Activated CD8-positive, alpha-beta memory T cell treated with anti-CD3 and anti-CD28 coated beads, Interleukin-2, amount 10 ng/mL, durations not matched to agents 7 days and 5 days (primary cell): ENCODE measurements around the gene ZNF234. TPM values are rescaled to one million over a fixed set of nuclear protein-coding genes. Genes with fewer than 3 reads are reported as not detected.
"Not testable (repeated sequence)": the region's sequence is repeated elsewhere in the genome, so short reads cannot be mapped to it uniquely, and the experiment has no call there.

Source experiments
- ATAC-seq: fragments of 150-1000 bp; cut with Tn5 transposase; one replicate; pipeline ENCODE4 v1.10.0; 2021; ENCODE audit warnings: moderate library complexity
- CTCF ChIA-PET: fragments of 350-600 bp; sonication (Branson Sonifier 250); formaldehyde crosslinking; loops from one replicate; lab custom pipeline; 2021; ENCODE audit warnings: antibody characterized with exemption; lab: Charles Lee
- DNase-seq: peaks from one replicate; pipeline ENCODE4 v3.0.0-alpha.2; 2020
- H3K27ac Mint-ChIP-seq: one replicate; pipeline ENCODE4 v1.8.0; 2021; ENCODE audit warnings: mild to moderate bottlenecking, mixed read lengths
- H3K27me3 Mint-ChIP-seq: one replicate; pipeline ENCODE4 v1.8.0; 2021; ENCODE audit warnings: mixed read lengths
- H3K36me3 Mint-ChIP-seq: one replicate; pipeline ENCODE4 v1.8.0; 2021; ENCODE audit warnings: mild to moderate bottlenecking, mixed read lengths
- H3K4me1 Mint-ChIP-seq: one replicate; pipeline ENCODE4 v1.8.0; 2021; ENCODE audit warnings: mixed read lengths
- H3K4me3 Mint-ChIP-seq: one replicate; pipeline ENCODE4 v1.8.0; 2021; ENCODE audit warnings: mild to moderate bottlenecking, moderate library complexity, mixed read lengths
- H3K9me3 Mint-ChIP-seq: one replicate; pipeline ENCODE4 v1.8.0; 2022; ENCODE audit warnings: low read depth, mixed read lengths
- total RNA-seq, 2 experiments: library from RNA; stranded (reverse); gene quantifications; one replicate each; pipeline ENCODE4 v1.2.3, GENCODE V29; 2021

Gene ZNF234
- 10 to 100 TPM; 10.1 to 12.2 TPM for total RNA-seq

DNA sequence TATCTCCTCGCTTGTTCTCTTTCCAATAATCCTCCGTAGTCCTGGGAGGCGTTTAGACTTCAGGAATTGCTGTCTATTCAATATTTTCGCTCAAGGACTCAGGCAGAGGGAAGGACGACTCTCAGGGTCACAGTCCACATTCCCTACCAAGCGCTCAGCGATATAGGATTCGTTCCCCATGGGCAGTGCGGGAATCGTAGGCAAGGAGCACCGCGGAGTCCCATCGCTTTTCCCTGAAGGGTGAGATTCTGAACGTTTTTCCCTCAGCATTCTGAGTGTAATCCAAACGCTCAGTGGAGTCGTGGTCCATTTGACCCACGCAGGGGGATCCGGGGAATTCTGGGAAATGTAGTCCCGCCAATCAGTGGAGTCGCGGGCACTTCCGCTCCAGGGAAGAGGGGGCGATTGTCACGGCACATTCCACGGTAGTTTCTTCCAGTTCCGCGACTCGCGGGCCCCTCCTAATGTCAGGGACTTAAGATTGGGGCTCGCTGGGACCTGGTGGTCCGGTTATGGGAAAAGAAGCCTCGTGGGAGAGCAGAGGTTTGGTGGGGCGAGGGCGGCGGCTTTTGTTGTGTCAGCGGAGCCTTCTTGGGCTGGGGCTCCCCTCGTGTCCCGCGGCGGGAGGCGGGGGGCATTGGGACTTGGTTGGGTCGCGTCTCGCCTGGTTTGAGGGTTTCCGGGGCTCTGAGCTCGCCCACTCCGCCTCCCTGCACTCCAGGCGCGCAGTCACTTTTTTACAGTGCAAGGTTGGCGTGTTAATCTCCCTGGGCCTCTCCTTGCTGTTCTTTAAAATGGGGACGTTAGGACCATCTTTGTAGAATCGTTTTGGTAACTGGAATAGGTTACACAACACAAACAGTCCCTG lies at the start of gene ZNF234:
ZNF234 (plus strand) TSS at position 364 of the 868 bp plus-strand sequence. CDS start 3,079 bp downstream, outside the sequence.
- DNase-seq (peak; percentile 75), ATAC-seq (peak; percentile 88)
- CTCF ChIA-PET = interaction anchor here (0.9 to 1.0 kb wide), 2 partner anchors 9 to 46 kb away, joined by 3 read pairs; no protein-coding TSS in a partner anchor
- Mint-ChIP-seq H3K27me3 (no peaks in the 10 kb centered on the region), H3K4me1 (peaks cover 18% of the 10 kb centered on the region), H3K4me3 (peak within 1 kb of the TSS; percentile 88), H3K36me3 (peaks cover 35% of the 10 kb centered on the region), H3K9me3 (peaks cover 10% of the 10 kb centered on the region), H3K27ac (peak within 1 kb of the TSS; percentile 85)

GRCh38 chr19:44092108-44092507 lies 49.2 kb upstream of the ZNF234 start:
- peaks cover 6% of the 10 kb centered on the region for H3K9me3 Mint-ChIP-seq
- H3K4me3 Mint-ChIP-seq = no peak overlapping the region
- no peaks in the 10 kb centered on the region for H3K27me3 Mint-ChIP-seq
- H3K4me1 Mint-ChIP-seq = peaks cover 9% of the 10 kb centered on the region
- H3K27ac Mint-ChIP-seq = no peak overlapping the region
- ATAC-seq = no peak
- no peak for DNase-seq
- H3K36me3 Mint-ChIP-seq = peaks cover 15% of the 10 kb centered on the region
- CTCF ChIA-PET = no interaction called here

DNA sequence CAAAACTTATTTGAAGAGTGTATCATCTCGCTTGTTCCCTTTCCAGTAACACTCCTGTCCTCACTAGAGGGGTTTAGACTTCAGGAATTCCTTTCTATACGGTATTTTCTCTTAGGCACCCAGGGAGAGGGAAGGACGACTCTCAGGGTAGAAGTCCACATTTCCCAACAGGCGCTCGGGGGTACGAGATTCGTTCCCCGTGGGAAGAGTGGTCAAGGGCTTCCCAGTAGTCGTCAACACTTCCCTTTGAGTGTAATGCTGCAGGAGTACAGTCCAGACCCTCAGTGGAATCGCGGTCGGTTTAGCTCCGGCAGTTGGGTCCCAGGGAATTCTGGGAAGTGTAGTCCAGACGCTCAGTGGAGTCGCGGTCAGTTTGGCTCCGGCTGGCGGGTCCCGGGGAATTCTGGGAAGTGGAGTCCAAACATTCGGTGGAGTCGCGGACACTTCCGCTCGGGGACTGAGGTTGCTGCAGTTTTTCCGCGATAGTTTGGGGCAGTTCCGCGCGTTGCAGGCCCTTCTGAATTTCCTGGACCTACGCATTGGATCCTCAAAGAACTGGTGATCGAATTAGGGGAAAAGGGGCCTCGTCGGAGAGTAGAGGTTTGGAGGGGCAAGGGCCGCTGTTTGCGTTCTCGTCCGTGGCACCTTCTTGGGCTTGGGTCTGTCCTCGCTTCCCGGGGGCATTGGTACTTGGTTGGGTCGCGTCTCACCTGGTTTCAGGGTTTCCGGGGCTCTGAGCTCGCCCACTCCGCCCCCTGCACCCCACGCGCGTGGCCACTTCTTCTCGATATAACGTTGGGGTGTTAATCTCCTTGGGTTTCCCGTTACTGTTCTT lies 47.2 kb upstream of the ZNF234 start, which contains the start of gene ZNF224:
ZNF224 (plus strand) TSS at position 431 of the 835 bp plus-strand sequence. CDS start 3,513 bp downstream, outside the sequence.
- peaks cover 7% of the 10 kb centered on the region for H3K9me3 Mint-ChIP-seq
- peaks cover 12% of the 10 kb centered on the region for H3K4me1 Mint-ChIP-seq
- peak within 1 kb of the TSS; percentile 90 for H3K27ac Mint-ChIP-seq
- ATAC-seq (peak; percentile 84), DNase-seq (peak; percentile 93)
- peaks cover 31% of the 10 kb centered on the region for H3K36me3 Mint-ChIP-seq
- no peaks in the 10 kb centered on the region for H3K27me3 Mint-ChIP-seq
- CTCF ChIA-PET = interaction anchor here (0.5 to 2.2 kb wide), 8 partner anchors 20 to 334 kb away, joined by 3 to 6 read pairs (median 3); partner anchors contain the start of genes ZNF221, ZNF284 and ZNF45
- H3K4me3 Mint-ChIP-seq = peak within 1 kb of the TSS; percentile 94

DNA sequence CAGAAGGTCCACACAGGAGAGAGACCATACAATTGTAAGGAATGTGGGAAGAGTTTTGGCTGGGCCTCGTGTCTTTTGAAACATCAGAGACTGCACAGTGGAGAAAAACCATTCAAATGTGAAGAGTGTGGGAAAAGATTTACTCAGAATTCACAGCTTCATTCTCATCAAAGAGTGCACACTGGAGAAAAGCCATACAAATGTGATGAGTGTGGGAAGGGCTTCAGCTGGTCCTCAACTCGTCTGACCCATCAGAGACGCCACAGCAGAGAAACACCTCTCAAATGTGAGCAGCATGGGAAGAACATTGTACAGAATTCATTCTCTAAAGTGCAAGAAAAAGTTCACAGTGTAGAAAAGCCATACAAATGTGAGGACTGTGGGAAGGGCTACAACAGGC lies 33.6 kb upstream of the ZNF234 start:
- CTCF ChIA-PET = no interaction called here

GRCh38 chr19:44109458-44109857 lies 31.9 kb upstream of the ZNF234 start:
- no peak for DNase-seq
- Mint-ChIP-seq H3K36me3 (peaks cover 58% of the 10 kb centered on the region), H3K27me3 (no peaks in the 10 kb centered on the region), H3K27ac (no peak overlapping the region), H3K9me3 (peaks cover 39% of the 10 kb centered on the region), H3K4me3 (no peak overlapping the region), H3K4me1 (peaks cover 15% of the 10 kb centered on the region)
- CTCF ChIA-PET = no interaction called here
- no peak for ATAC-seq

More for the DNA sequence above, 33.6 kb upstream of the ZNF234 start:
- H3K4me1 Mint-ChIP-seq = peaks cover 7% of the 10 kb centered on the region
- ATAC-seq = no peak
- no peaks in the 10 kb centered on the region for H3K27me3 Mint-ChIP-seq
- H3K4me3 Mint-ChIP-seq = no peak overlapping the region
- peaks cover 70% of the 10 kb centered on the region for H3K36me3 Mint-ChIP-seq
- DNase-seq = no peak
- peaks cover 48% of the 10 kb centered on the region for H3K9me3 Mint-ChIP-seq
- no peak overlapping the region for H3K27ac Mint-ChIP-seq

DNA sequence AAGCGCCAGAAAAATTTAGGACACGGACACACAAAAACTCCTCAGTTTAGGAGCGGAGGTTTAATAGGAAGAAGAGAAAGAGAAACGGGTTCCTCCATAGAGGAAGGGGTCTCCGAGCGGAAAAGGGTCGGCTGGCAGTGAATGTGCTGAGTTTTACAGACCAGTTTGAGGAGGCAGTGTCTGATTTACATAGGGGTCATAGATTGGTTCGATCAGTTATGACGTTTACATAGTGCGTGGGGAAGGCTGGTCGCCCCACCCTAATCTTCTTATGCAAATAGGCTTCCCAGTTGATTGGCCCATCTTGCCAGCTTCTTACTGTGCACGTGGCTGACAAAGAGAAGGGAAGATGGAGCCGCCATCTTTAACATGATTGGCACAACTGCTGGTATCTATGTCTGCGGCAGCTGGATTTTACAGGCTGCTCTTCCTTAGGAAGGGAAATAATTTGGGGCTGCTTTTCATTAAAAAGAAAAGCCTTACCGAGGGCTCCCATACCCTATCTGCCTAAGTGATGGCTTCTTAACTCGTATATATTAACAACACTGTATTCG lies 29.4 kb upstream of the ZNF234 start:
- Mint-ChIP-seq H3K9me3 (peaks cover 27% of the 10 kb centered on the region), H3K4me3 (peak overlapping the region; percentile 23), H3K36me3 (peaks cover 51% of the 10 kb centered on the region), H3K4me1 (peaks cover 19% of the 10 kb centered on the region), H3K27me3 (no peaks in the 10 kb centered on the region), H3K27ac (no peak overlapping the region)
- no peak for ATAC-seq
- CTCF ChIA-PET = interaction anchor here (1.2 to 1.3 kb wide), 2 partner anchors 16 to 95 kb away, joined by 3 to 4 read pairs; no protein-coding TSS in a partner anchor
- no peak for DNase-seq

- CTCF ChIA-PET = interaction anchor here (1.2 to 1.3 kb wide), 2 partner anchors 17 to 94 kb away, joined by 3 to 4 read pairs; no protein-coding TSS in a partner anchor
These were observed 28.6 kb upstream of the ZNF234 start for GRCh38 chr19:44112802-44113137.

GRCh38 chr19:44113138-44113783 lies 28.1 kb upstream of the ZNF234 start, which contains the start of gene ZNF225:
Gene ZNF225, plus strand, starts transcription at chr19:44113399. Its CDS starts 2,429 bp downstream, at chr19:44115828.
- CTCF ChIA-PET = interaction anchor here (1.2 kb wide), 1 partner anchor 94 kb away, joined by 3 read pairs; no protein-coding TSS in a partner anchor
- peaks cover 15% of the 10 kb centered on the region for H3K9me3 Mint-ChIP-seq
- peak; percentile 93 for ATAC-seq
- peak within 1 kb of the TSS; percentile 93 for H3K27ac Mint-ChIP-seq
- H3K4me3 Mint-ChIP-seq = peak within 1 kb of the TSS; percentile 100
- H3K27me3 Mint-ChIP-seq = no peaks in the 10 kb centered on the region
- H3K4me1 Mint-ChIP-seq = peaks cover 19% of the 10 kb centered on the region
- DNase-seq = peak; percentile 94
- H3K36me3 Mint-ChIP-seq = peaks cover 46% of the 10 kb centered on the region

More at GRCh38 chr19:44112802-44113137, 28.6 kb upstream of the ZNF234 start:
- ATAC-seq (no peak), DNase-seq (no peak)
- peaks cover 48% of the 10 kb centered on the region for H3K36me3 Mint-ChIP-seq
- H3K27me3 Mint-ChIP-seq = no peaks in the 10 kb centered on the region
- H3K27ac Mint-ChIP-seq = peak overlapping the region; percentile 93
- H3K9me3 Mint-ChIP-seq = peaks cover 19% of the 10 kb centered on the region
- peaks cover 19% of the 10 kb centered on the region for H3K4me1 Mint-ChIP-seq
- peak overlapping the region; percentile 100 for H3K4me3 Mint-ChIP-seq

- Mint-ChIP-seq H3K27ac (peak overlapping the region; percentile 93), H3K4me1 (peaks cover 19% of the 10 kb centered on the region), H3K36me3 (peaks cover 48% of the 10 kb centered on the region), H3K4me3 (peak overlapping the region; percentile 100), H3K9me3 (peaks cover 13% of the 10 kb centered on the region), H3K27me3 (no peaks in the 10 kb centered on the region)
- CTCF ChIA-PET = no interaction called here
- ATAC-seq (no peak), DNase-seq (no peak)
These were observed 27.5 kb upstream of the ZNF234 start for GRCh38 chr19:44113784-44114390.

- H3K27me3 Mint-ChIP-seq, ATAC-seq, H3K4me3 Mint-ChIP-seq, H3K27ac Mint-ChIP-seq, CTCF ChIA-PET, H3K4me1 Mint-ChIP-seq, DNase-seq: not testable (repeated sequence)
- Mint-ChIP-seq H3K36me3 (peaks cover 86% of the 10 kb centered on the region), H3K9me3 (peaks cover 33% of the 10 kb centered on the region)
These were observed 20.2 kb upstream of the ZNF234 start for GRCh38 chr19:44121162-44121561.

- CTCF ChIA-PET = no interaction called here
- no peaks in the 10 kb centered on the region for H3K4me1 Mint-ChIP-seq
- peaks cover 34% of the 10 kb centered on the region for H3K9me3 Mint-ChIP-seq
- no peak overlapping the region for H3K27ac Mint-ChIP-seq
- no peak for DNase-seq
- H3K27me3 Mint-ChIP-seq = no peaks in the 10 kb centered on the region
- H3K36me3 Mint-ChIP-seq = peaks cover 39% of the 10 kb centered on the region
- ATAC-seq = no peak
- H3K4me3 Mint-ChIP-seq = no peak overlapping the region
These were observed 9.4 kb upstream of the ZNF234 start for GRCh38 chr19:44131955-44132354.

DNA sequence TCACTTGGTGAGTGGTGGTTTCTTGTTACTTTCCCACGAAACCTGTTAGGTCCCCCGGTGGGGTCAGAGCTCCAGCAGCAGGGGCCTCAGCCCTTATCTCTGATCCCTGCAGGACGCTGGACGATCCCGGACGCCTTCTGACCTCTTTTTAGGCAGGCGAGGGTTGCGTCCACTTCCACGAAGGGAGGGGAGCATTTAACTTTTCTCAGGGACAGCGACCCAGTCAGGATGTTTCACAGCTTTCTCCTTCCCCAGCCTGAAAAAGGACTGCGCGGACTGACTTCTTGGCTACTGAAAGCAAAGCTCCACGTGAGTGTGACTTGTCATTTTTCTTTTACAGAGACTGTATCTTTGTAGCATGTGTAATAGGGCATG lies 692 bp downstream of the ZNF234 start:
- no peak for DNase-seq
- peaks cover 7% of the 10 kb centered on the region for H3K9me3 Mint-ChIP-seq
- H3K36me3 Mint-ChIP-seq = peaks cover 37% of the 10 kb centered on the region
- H3K4me3 Mint-ChIP-seq = peak overlapping the region; percentile 88
- CTCF ChIA-PET = interaction anchor here (0.9 to 1.0 kb wide), 2 partner anchors 8 to 47 kb away, joined by 3 read pairs; no protein-coding TSS in a partner anchor
- H3K4me1 Mint-ChIP-seq = peaks cover 18% of the 10 kb centered on the region
- peak overlapping the region; percentile 85 for H3K27ac Mint-ChIP-seq
- peak; percentile 16 for ATAC-seq
- H3K27me3 Mint-ChIP-seq = no peaks in the 10 kb centered on the region
